Gastroesophageal sphincter (tissue), 4 donors: ENCODE data around the gene MAPT. TPM values are rescaled to one million over a fixed set of nuclear protein-coding genes. Genes with fewer than 3 reads are reported as not detected.
A peak's percentile ranks its signal among the peaks of the same experiment; 100 is the strongest.

Experiments used
- ATAC-seq: fragments of 150-250 bp; one replicate; pipeline ENCODE4 v1.9.1; 2016; ENCODE audit warnings: mild to moderate bottlenecking, moderate library complexity
- H3K27ac ChIP-seq, 4 donors: fragments of 200-600 bp; sonication (generic) in 3 of 4; 1 replicate in 3 of 4; 2 replicates in 1 of 4; pipeline ENCODE4 v1.5.1; 2016 to 2019
- H3K27me3 ChIP-seq: fragments of 200-600 bp; sonication (generic); one replicate; pipeline ENCODE4 v1.5.1; 2019
- H3K36me3 ChIP-seq, 2 donors: fragments of 200-600 bp; sonication (generic); one replicate each; pipeline ENCODE4 v1.5.1; 2019; ENCODE audit warnings: control low read depth in 1 of 2
- H3K4me1 ChIP-seq, 3 donors: fragments of 200-600 bp; sonication (generic); 1 replicate in 2 of 3; 2 replicates in 1 of 3; pipeline ENCODE4 v1.5.1; 2016 to 2019; ENCODE audit warnings: control low read depth in 2 of 3
- H3K4me3 ChIP-seq, 2 donors: fragments of 200-600 bp; sonication (generic); one replicate each; pipeline ENCODE4 v1.5.1; 2019; ENCODE audit warnings: mild to moderate bottlenecking in 1 of 2, moderate library complexity in 1 of 2
- H3K9me3 ChIP-seq, 3 donors: fragments of 200-600 bp; sonication (generic); one replicate each; pipeline ENCODE4 v1.5.1; 2017 to 2019; ENCODE audit warnings: control low read depth in 2 of 3
- EP300 ChIP-seq: sonication (generic); formaldehyde crosslinking; IDR thresholded peaks from one replicate; pipeline ENCODE4 v1.6.1; 2017; ENCODE audit warnings: antibody characterized with exemption, mild to moderate bottlenecking
- POLR2A ChIP-seq, 2 donors: fragments of 450-650 bp; IDR thresholded peaks; one replicate each; pipeline ENCODE4 v1.6.1; 2017; ENCODE audit warnings: antibody characterized with exemption in 2 of 2, mild to moderate bottlenecking in 2 of 2, moderate library complexity in 1 of 2
- POLR2AphosphoS5 ChIP-seq: sonication (generic); formaldehyde crosslinking; IDR thresholded peaks from one replicate; pipeline ENCODE4 v1.6.1; 2017; ENCODE audit warnings: antibody characterized with exemption
- WGBS, 2 donors: methylation state at CpG; one replicate each; pipeline ENCODE4 v1.1.5; 2018; ENCODE audit warnings: low coverage in 1 of 2; 5-methylcytosine and 5-hydroxymethylcytosine counted together
- total RNA-seq, 4 donors: library from RNA; depleted of rRNA; stranded (reverse); fragments of >200 nt; gene quantifications; one replicate each; pipeline ENCODE4 v1.1.0, GENCODE V29; 2016
- TF ChIP-seq, protein P1 (sequence below), 4 experiments: fragments of 200-600 bp in 2 of 4; fragments of 450-650 bp in 2 of 4; sonication (generic) in 1 of 4; IDR thresholded peaks; one replicate each; pipeline ENCODE4 v1.5.1; 2017 to 2019; ENCODE audit warnings: antibody characterized with exemption in 4 of 4, mild to moderate bottlenecking in 2 of 4, moderate library complexity in 2 of 4

Gene MAPT
- total RNA-seq, 4 donors from 2014 or later = 3.4 to 12.2 (median 8.5) TPM

DNA sequence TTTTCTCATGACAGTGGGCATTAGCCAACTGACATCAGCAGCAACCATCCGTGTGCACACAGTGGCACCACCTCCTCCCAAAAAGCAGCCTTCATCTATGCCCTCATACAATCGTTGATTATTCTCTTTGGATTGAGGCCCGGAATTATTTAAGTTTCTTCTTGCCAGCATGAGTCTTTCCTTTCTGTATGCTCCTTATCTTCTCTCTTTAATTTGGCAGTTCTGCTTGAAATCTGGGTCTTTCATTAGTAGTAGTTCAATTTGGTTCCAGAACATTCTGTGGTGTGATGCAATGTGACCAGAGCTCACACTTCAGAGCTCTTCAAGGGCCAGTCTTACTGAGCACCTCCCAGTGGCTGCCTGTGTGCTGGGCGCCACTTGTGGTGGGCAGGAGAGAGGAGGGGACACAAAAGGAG is 52.5 kb downstream of the MAPT start:
- Histone ChIP-seq H3K4me1 (peaks cover 0 to 41% (median 5%) of the 10 kb centered on the region in 3 donors), H3K4me3 (no peak overlapping the region), H3K36me3 (no peaks in the 10 kb centered on the region), H3K9me3 (no peaks in the 10 kb centered on the region), H3K27ac (no peak overlapping the region), H3K27me3 (peaks cover 21% of the 10 kb centered on the region)
- no peak for TF ChIP-seq POLR2A (IDR thresholded peaks at IDR 0.05)
- no peak for TF ChIP-seq POLR2AphosphoS5
- TF ChIP-seq EP300 = no peak
- TF ChIP-seq, protein P1, sequence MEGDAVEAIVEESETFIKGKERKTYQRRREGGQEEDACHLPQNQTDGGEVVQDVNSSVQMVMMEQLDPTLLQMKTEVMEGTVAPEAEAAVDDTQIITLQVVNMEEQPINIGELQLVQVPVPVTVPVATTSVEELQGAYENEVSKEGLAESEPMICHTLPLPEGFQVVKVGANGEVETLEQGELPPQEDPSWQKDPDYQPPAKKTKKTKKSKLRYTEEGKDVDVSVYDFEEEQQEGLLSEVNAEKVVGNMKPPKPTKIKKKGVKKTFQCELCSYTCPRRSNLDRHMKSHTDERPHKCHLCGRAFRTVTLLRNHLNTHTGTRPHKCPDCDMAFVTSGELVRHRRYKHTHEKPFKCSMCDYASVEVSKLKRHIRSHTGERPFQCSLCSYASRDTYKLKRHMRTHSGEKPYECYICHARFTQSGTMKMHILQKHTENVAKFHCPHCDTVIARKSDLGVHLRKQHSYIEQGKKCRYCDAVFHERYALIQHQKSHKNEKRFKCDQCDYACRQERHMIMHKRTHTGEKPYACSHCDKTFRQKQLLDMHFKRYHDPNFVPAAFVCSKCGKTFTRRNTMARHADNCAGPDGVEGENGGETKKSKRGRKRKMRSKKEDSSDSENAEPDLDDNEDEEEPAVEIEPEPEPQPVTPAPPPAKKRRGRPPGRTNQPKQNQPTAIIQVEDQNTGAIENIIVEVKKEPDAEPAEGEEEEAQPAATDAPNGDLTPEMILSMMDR (IDR thresholded peaks at IDR 0.05) = no peak
- ATAC-seq = no peak
- 46 to 60% methylated on average over 2 to 4 of the region's 4 CpGs for WGBS, 2 donors

DNA sequence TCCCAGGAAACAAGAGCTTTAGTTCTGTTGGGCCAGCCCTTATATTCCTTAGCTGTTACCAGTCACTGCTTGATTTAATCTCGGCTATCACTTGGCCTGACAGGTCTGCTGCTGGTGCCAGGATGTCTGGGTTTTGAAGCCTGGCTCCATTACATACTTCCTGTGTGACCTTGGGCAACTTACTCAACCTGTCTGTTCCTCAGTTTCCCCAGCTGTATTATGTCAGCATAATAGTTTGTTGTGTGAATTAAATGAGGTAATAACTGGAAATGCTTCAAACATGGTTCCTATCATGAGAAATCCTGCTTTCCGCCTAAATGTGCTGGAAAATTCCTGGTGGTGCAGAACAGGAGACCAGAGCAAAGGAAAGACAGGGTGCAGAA is 54.1 kb downstream of the MAPT start:
- H3K27me3 ChIP-seq = peaks cover 27% of the 10 kb centered on the region
- peak overlapping the region in 1 of 2 donors; percentile 34 for H3K4me3 ChIP-seq
- TF ChIP-seq POLR2AphosphoS5 (no peak), POLR2A (IDR thresholded peaks at IDR 0.05) (no peak), EP300 (no peak)
- TF ChIP-seq, protein P1 (IDR thresholded peaks at IDR 0.05) = no peak
- H3K9me3 ChIP-seq = no peaks in the 10 kb centered on the region
- no peak for ATAC-seq
- peaks cover 0 to 25% (median 5%) of the 10 kb centered on the region in 3 donors for H3K4me1 ChIP-seq
- WGBS, 2 donors = 59 to 68% methylated on average over 2 of the region's 2 CpGs
- peak overlapping the region in 2 of 4 donors; percentile 31 to 36 for H3K27ac ChIP-seq
- H3K36me3 ChIP-seq = no peaks in the 10 kb centered on the region

DNA sequence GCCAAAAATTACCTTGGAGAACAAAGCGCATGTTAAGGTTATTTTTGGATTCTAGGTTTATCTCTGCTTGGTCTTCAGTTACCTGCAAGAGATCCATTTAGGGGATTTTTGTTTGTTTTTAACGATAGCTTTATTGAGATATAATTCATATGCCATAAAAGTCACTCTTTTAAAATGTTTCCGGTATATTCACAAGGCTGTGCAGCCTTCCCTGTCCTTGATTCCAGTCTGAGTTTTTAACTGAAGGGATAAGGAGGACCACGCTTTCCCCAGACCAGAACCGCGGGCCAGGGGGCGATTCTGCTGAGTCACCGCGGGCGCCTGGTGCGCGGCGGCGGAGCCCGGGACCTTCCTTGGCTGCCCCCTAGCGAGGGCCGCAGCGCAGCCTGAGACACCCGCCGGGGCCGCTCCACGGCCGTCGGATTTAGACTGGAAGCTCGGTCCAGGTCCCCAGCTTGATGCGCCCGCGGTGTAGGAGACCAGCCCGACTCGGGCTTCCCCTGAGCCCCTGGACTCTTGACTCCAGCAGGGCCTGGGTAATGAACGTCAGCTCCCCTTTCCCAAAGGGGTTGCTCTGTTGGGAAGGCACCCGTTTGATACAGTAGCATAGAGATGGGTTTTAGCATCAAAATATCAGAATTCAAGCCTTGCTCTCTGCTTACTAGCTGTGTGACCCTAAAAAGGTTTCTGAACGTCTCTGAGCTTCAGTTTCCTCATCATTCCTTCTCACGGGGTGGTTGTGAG is 54.7 kb downstream of the MAPT start:
- Histone ChIP-seq H3K9me3 (no peaks in the 10 kb centered on the region), H3K27me3 (peaks cover 27% of the 10 kb centered on the region), H3K4me3 (peak overlapping the region; percentile 11 to 34), H3K36me3 (no peaks in the 10 kb centered on the region), H3K4me1 (peaks cover 0 to 22% (median 5%) of the 10 kb centered on the region in 3 donors), H3K27ac (peak overlapping the region in 2 of 4 donors; percentile 31 to 36)
- no peak for TF ChIP-seq POLR2AphosphoS5
- TF ChIP-seq, protein P1 (IDR thresholded peaks at IDR 0.05) = peak in 3 of 4 experiments; percentile 70 to 90 (median 79)
- WGBS, 2 donors = 18 to 32% methylated on average over 5 to 6 of the region's 34 CpGs
- ATAC-seq = peak; percentile 96

DNA sequence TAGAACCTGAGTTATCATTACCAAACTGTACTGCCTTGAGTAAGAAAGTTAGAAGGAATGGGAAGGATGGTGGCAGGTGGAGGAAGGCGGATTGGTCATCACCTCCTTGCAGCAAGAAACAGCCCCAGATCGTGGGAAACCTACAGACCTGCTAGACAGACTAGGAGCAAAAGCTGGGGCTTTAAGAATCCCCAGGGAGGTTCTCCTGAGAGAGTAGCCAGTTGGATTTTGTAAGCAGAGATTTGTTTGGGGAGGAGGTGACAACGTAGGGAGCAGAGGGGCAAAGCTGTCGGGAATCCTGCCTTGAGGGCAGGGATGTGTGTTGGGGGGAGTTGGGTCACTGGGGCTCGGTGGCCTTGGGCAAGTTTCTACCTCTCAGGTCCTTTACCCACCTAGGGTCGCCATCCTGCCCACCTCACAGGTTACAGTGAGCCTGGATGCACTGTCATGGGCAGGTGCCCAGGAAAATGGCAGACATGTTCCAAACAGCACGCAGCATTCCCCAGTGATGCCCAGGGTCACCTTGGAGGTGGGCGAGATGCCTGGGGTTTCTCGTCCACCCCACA is 55.5 kb downstream of the MAPT start:
- 60 to 88% methylated on average over 2 to 4 of the region's 9 CpGs for WGBS, 2 donors
- ATAC-seq = no peak
- no peak overlapping the region for H3K27ac ChIP-seq

More for the DNA sequence above, 55.5 kb downstream of the MAPT start:
- no peak overlapping the region for H3K4me3 ChIP-seq
- H3K36me3 ChIP-seq = no peaks in the 10 kb centered on the region
- peaks cover 27% of the 10 kb centered on the region for H3K27me3 ChIP-seq
- TF ChIP-seq POLR2AphosphoS5 (no peak), EP300 (no peak), POLR2A (IDR thresholded peaks at IDR 0.05) (no peak)
- TF ChIP-seq, protein P1 (IDR thresholded peaks at IDR 0.05) = no peak
- H3K4me1 ChIP-seq = peaks cover 0 to 22% (median 5%) of the 10 kb centered on the region in 3 donors
- no peaks in the 10 kb centered on the region for H3K9me3 ChIP-seq
